ENCODE data around the gene OSTN.
"Not testable (repeated sequence)": the region's sequence is repeated elsewhere in the genome, so short reads cannot be mapped to it uniquely, and the experiment has no call there.

The OSTN gene, protein sequence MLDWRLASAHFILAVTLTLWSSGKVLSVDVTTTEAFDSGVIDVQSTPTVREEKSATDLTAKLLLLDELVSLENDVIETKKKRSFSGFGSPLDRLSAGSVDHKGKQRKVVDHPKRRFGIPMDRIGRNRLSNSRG

GRCh38 chr3:191198932-191199331 lies at the start of gene OSTN:
Gene OSTN, plus strand, starts transcription at chr3:191199241. Its CDS starts 13,292 bp downstream, at chr3:191212533.
- DNase-seq, result no peak

GRCh38 chr3:191151653-191152052 lies 47.4 kb upstream of the OSTN start:
- DNase-seq, result no peak

- DNase-seq, result no peak
Observed at GRCh38 chr3:191154827-191155226, 44.2 kb upstream of the OSTN start.

DNA sequence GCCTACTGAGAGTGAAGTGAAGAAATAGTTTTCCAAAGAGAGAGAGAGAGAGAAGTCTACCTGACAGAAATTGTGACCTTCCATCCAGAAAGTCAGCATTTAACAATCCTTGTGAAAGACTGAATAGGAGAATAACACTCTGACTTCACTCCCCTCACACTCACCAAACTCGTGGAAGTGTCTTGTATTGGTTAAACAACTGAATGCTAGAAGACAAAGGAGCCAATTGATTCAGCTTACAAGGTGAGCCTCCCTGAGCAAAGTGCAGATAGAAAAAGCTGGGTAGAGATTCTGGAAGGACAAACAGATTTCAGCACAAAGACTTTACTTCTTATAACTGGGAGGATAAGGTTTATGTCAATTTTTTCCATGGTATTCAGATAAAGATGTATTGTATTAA lies 40.8 kb upstream of the OSTN start:
- DNase-seq, result no peak

DNA sequence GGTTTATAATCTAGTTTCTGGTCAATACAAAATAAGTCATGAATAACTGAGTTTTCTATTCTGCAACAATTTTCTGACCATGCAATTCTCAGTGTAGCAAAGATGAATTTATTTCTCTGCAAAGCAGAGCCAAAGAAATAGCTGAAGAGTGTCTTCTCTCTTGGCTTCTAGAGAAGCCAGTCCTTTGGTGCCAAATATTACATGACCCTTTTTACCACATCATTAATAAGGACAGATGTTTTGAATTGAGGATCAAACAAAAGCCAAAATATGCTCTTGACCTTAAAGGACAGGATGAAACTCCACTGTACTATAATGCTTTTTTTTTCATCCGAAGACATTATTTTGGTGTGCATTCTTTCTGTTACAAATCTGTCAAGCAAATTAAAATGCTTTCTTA lies 40.2 kb upstream of the OSTN start:
- DNase-seq, result no peak

DNA sequence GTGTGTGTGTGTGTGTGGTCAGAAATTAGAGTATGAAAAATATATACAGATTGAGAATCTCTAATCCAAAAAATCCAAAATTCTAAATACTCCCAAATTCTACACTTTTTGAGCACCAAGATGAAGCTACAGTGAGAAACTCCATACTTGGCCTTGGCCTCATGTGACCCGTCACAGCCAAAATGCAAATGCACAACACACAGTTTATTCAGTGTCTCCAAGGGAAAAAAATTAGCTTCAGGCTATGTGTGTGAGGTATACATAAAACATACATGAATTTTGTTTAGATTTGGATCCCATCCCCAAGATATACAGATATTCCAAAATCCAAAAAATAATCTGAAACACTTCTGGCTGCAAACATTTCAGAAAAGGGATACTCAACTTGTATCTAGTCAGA lies 33.2 kb upstream of the OSTN start:
- DNase-seq, result no peak

DNA sequence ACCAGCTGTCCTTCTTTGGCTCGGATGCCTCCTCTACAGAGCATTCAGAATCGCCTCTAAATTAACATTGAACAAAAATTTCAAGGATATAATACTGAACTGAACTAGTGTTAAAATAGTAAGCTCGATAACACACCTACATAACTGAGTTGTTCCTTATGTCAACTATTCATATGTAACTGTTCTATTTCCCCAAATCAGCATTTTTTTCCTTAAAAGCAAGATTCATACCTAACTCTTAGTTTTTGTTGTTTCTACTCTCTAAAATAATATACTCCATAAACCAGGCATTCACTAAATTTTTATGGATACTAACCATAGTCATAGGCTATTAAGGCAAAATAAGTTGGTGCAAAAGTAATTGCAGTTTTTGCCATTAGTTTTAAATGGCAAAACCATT lies 32.7 kb upstream of the OSTN start:
- DNase-seq, result no peak

- DNase-seq, result no peak
Observed at GRCh38 chr3:191169566-191169965, 29.5 kb upstream of the OSTN start.

DNA sequence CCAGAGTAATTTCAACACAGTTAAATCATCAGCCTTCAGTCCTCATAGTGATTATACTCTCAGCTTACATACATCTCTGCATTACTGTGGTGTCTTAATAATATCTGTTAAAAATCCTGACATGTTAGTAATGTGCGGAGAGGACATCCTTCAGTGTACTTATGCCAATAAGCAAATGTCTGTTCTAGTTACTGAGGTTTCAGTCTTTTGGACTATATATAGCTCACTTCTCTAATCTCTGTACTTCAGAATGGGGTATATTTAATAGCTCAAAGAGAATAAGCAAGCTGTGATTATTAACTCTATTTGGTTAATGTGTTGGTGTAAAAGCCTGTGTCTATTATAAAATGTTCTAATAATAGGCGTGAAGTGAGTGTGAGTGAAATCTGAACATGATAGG lies 28.9 kb upstream of the OSTN start:
- no peak for DNase-seq

DNA sequence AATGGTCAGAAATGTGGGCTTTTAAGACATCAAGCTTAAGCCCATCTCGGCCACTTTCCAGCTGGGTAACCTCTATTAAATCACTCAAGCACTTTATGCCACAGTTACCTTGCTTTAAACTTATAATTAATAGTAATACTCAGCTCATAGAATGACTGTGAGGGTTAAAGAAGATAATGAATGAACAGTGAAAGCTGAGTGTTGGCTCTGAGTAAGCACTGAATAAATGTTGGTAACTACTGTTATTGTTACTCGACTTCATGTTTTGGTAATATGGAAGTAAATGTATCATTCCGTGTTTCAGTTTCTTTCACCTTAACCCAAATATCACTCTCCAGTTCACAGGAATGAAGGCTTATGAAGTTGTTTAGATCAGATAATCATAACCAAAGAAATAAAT lies 23.9 kb upstream of the OSTN start:
- DNase-seq, result no peak

GRCh38 chr3:191176038-191176785 lies 22.8 kb upstream of the OSTN start:
- DNase-seq, result no peak

- not testable (repeated sequence) for DNase-seq
Observed at GRCh38 chr3:191185382-191185781, 13.7 kb upstream of the OSTN start.

DNA sequence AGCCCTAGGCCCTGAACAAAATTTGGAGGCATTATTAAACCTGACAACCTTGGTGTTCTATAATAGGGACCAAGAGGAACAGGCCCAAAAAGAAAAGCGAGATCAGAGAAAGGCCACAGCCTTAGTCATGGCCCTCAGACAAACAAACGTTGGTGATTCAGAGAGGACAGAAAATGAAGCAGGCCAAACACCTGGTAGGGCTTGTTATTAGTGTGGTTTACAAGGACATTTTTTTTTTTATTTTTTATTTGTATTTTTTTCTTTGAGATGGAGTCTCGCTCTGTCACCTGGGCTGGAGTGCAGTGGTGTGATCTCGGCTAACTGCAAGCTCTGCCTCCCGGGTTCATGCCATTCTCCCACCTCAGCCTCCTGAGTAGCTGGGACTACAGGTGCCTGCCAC lies 10.8 kb upstream of the OSTN start:
- DNase-seq, result not testable (repeated sequence)

- not testable (repeated sequence) for DNase-seq
Observed at GRCh38 chr3:191192270-191192669, 6.8 kb upstream of the OSTN start.

- no peak for DNase-seq
Observed at GRCh38 chr3:191192941-191193340, 6.1 kb upstream of the OSTN start.

DNA sequence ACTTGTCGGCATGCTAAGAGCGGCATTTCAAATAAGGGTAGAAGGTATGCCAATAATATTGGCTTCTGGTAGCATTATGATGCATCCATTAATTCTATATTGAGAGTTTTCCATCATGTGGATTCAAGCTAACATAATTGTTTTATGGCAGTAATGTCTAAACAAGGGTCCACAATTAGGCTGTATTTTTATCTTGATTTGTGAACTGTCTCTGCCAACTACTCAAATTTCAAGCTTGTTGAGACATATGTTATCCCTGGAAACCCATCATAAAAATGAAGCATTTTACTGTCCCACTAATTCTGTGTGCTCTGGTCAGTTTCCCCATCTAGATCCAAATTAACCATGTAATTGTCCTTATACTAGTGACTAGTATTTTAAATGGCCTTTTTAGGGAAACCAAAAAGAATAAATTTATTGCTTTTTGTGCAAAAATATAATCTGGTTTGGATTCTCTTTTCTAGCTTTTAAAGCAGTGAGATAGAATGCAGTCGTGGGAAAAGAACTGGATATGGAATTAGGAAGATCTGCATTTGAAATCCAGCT lies 1.2 kb upstream of the OSTN start:
- DNase-seq, result no peak

- no peak for DNase-seq
Observed at GRCh38 chr3:191198480-191198879, 561 bp upstream of the OSTN start.

DNA sequence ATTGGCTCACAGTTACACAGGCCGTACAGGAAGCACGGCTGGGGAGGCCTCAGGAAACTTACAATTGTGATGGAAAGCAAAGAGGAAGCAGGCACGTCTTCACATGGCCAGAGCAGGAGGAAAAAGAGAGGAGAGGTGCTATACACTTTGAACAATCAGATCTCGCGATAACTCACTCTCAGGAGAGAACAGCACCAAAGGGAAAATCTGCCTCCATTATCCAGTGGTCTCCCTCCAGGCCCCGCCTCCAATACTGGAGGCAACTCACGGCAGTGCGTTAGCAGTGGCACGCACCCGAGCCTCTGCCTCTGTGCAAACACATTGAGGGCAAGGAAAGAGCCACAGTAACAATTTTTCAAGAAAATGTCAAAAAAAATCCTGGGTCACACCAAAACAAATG lies 11.0 kb downstream of the OSTN start:
- DNase-seq, result no peak

- DNase-seq, result no peak
Observed at GRCh38 chr3:191216510-191216909, 17.5 kb downstream of the OSTN start.

- DNase-seq, result no peak
Observed at GRCh38 chr3:191217301-191217700, 18.3 kb downstream of the OSTN start.

GRCh38 chr3:191220908-191221307 lies 21.9 kb downstream of the OSTN start:
- no peak for DNase-seq

GRCh38 chr3:191221638-191222037 lies 22.6 kb downstream of the OSTN start:
- no peak for DNase-seq

DNA sequence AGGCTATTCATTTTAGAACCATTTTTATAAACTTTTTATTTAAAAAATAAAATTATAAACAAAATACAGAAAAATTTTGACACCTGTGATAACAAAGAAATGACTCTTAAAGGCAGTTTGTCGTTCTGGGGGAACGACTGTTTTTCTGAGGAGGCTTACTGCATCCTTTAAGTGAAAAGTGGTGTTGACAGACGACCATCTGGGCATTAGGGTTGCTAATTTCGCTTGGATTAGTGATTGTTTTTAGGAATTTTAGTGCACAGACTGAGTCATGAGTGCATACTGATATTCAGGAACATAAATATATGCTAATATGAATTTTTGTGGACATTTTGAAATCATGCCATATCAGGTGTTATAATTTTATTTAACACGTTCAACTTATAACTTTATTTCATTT lies 28.5 kb downstream of the OSTN start:
- no peak for DNase-seq

DNA sequence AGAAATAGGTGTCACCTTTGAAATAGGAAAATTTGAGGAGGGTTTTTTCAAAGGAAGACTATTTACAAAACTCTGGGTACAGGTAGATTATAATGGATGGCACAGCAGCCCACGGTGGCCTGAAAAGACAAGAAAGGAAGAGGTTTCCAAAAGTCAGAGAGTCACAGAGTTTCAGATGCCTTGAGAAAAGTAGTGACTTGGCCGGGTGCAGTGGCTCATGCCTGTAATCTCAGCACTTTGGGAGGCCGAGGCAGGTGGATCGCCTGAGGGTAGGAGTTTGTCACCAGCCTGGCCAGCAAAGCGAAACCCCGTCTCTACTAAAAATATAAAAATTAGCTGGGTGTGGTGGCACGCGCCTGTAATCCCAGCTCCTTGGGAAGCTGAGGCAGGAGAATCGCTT lies 35.2 kb downstream of the OSTN start:
- DNase-seq, result no peak
